ENCODE data around the gene EMCN.
"Not testable (repeated sequence)": the region's sequence is repeated elsewhere in the genome, so short reads cannot be mapped to it uniquely, and the experiment has no call there.

EMCN gene

GRCh38 chr4:100372432-100372831, 145.4 kb downstream of the EMCN start:
- DNase-seq = no peak

GRCh38 chr4:100369871-100370270, 148.0 kb downstream of the EMCN start:
- DNase-seq = no peak

- no peak for DNase-seq
Measured at GRCh38 chr4:100367451-100367850, 150.4 kb downstream of the EMCN start.

- DNase-seq = no peak
Measured at GRCh38 chr4:100366213-100366612, 151.6 kb downstream of the EMCN start.

GRCh38 chr4:100362366-100362765, 155.5 kb downstream of the EMCN start:
- no peak for DNase-seq

GRCh38 chr4:100361336-100361735, 156.5 kb downstream of the EMCN start:
- no peak for DNase-seq

GRCh38 chr4:100360211-100360610, 157.6 kb downstream of the EMCN start:
- no peak for DNase-seq

- no peak for DNase-seq
Measured at GRCh38 chr4:100359441-100359840, 158.4 kb downstream of the EMCN start.

- DNase-seq = no peak
Measured at GRCh38 chr4:100357542-100357941, 160.3 kb downstream of the EMCN start.

- no peak for DNase-seq
Measured at GRCh38 chr4:100356172-100356571, 161.7 kb downstream of the EMCN start.

- not testable (repeated sequence) for DNase-seq
Measured at GRCh38 chr4:100352352-100352751, 165.5 kb downstream of the EMCN start.

- DNase-seq = no peak
Measured at GRCh38 chr4:100348473-100348872, 169.3 kb downstream of the EMCN start.

GRCh38 chr4:100347241-100347640, 170.6 kb downstream of the EMCN start:
- DNase-seq = no peak

- no peak for DNase-seq
Measured at GRCh38 chr4:100345585-100345984, 172.2 kb downstream of the EMCN start.

Data from activated CD4-positive, CD25-positive, alpha-beta regulatory T cell (primary cell).